NCI-H345 treated with DMSO at 0.1 percent for 48 hours (cell line): ENCODE measurements around the gene OR51B2.
"Not testable (repeated sequence)": the region's sequence is repeated elsewhere in the genome, so short reads cannot be mapped to it uniquely, and the experiment has no call there.

Experiments
- DNase-seq: peaks from one replicate; lab custom pipeline; 2025; ENCODE audit not compliant: unreplicated experiment; lab: John Stamatoyannopoulos, UW

The OR51B2 gene

DNA sequence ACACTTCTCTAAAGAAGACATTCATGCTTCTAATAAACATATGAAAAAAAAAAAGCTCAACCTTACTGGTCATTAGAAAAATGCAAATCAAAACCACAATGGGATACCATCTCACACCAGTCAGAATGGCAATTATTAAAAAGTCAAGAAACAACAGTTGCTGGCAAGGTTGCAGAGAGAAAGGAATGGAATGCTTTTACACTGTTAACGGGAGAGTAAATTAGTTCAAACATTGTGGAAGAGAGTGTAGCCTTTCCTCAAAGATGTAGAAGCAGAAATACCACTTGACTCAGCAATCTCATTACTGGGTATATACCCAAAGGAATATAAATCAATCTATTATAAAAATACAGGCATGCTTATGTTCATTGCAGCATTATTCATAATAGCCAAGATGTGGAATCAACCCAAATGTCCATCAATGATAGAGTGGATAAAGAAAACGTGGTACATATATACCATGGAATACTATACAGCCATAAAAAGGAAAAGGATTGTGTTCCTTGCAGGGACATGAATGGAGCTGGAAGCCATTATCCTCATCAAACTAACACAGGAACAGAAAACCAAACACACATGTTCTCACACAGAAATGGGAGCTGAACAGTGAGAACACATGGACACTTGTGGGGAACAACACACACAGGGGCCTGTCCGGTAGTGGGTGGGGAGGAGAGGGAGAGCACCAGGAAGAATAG, 10.6 kb downstream of the OR51B2 start:
- not testable (repeated sequence) for DNase-seq

DNA sequence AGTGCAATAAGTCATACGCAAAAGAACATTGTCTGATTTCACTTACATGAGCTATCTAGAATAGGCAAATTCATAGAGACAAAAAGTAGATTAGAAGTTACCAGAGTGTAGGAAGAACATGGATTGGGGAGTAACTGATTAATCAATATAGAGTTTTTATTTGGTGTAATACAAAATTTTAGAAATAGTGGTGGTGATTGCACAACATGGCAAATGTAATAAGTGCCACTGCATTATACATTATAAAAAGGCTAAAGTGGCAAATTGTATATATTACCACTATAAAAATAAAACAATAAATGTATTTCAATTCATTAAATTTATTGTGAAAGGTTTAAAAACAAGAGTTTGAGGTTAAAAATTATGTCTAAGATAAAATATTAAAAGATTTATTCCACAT, 13.7 kb downstream of the OR51B2 start:
- no peak for DNase-seq

DNA sequence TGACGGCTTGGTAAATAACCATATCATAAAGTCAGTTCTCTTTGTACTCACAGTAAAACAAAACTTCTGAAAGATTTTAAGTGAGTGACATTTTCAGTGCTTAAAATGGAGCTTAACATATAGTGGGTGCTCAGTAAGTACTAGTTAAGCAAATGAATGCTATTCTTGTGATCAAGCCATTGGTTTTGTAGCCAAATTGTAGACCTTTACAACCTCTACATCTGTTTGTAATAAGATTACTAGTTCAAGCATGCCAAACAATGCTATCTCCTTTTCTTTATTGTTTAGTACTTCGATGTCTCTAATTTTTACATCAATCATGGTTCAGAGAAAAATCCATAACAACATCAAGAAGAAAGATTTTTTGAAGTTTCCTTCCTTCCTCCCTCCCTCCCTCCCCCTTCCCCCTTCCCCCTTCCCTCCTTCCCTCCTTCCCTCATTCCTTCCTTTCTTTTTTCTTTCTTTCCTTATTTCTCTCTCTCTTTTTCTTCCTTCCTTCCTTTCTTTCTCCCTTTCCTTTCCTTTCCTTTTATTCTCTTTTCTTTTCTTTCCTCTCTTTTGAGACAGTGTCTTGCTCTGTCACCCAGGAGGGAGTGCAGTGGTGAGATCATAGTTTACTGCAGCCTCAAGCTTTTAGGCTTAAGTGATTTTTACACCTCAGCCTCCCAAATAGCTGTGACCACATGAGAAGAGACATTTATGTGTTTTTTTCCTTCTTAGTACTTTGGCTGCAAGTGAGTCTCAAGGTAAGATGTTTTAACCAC, 16.7 kb downstream of the OR51B2 start:
- no peak for DNase-seq

DNA sequence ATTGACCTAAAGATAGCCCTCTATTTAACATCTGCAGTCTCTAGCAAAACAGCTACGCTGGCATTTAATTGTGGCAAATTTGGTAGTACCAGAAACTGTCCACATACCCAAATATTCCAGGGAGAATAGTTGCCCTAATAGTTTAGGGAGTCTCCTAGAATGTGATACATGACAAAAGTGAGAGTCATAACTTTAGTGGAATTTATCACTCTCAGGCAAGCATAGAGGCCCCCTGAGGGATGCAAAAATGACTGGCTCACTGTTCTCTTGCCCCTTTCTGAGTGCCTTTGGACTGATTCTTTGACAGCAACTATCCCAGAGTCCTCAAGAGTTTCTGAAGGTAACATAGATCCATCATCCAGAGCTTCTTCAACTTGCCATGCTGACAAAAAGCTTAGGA, 20.1 kb downstream of the OR51B2 start:
- no peak for DNase-seq

DNA sequence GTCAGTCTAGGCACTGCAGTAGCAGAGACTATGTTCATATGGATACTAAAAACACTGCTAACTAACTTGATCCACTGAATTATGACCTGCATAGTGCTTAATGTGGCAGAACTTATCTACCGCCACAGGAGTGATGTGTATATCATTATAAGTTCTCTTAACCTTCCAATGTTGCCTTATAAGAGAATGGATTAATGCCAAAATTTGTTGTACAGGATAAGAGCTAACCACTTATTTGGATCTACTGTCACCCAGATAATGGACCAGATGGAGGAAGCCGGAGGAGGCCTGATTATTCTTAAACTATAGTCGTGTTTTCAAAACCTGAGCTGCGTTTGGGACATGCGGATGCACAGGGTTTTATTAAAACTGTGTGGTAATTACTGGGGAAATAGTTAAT, 20.5 kb downstream of the OR51B2 start:
- no peak for DNase-seq

DNA sequence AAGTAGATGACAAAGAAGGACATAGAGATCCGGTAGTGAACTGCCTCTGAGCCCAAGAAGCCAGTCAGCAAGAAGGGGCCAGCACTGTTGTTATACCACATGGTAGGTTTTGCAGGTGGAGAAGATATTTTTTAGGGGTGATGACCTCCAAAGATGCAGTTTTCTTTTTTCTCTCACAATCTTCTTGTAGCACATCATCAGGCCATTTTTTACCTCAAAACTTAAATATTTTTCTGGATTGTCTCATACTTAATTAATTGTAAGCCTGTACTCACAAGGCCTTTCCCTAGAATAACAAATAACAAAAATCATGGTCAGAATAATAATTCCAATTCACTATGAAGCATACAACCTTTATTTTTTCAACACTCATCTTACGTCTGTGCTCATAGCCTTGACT, 22.3 kb downstream of the OR51B2 start, which contains the start of gene OR51B4:
Gene OR51B4 (minus strand): TSS at position 101 of the 400 bp plus-strand sequence. CDS start 0 bp downstream, at position 101.
- no peak for DNase-seq

DNA sequence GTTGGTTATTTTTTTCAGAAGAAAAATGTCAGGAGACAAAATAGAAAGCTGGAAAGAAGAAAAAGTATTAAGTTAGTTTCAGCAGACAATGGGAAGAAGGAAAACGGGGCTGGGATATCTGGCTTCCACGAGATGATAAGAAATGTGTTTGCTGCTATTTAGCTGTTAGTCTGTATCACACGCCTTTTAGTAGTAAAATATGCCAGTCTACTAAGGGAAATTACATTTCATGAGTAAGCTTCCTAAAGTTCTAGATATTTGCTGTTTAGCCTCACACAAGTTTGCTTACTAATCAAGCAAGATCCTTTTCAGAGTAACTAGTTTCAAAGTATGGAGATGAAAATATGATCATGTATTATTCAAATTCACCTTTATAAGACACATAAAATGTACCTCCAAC, 23.8 kb downstream of the OR51B2 start:
- no peak for DNase-seq

DNA sequence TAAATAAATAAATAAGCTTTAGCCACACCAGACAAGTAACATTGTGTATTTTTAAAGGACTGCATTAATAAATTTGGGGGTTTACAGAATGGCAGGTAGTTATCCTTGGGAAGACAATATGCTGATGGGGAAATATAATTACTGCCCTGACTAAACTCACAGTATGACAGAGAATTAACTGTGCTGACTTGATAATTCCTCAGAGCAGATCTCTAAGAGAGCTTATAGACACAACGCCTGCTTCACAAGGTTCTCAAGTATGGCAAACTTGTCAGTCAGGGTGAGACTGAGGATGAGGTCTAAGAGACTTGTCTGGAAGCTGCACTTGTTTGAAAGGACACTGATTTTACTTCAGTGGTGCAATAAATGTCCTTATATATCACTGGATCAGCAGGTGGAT, 25.6 kb downstream of the OR51B2 start:
- DNase-seq = no peak

DNA sequence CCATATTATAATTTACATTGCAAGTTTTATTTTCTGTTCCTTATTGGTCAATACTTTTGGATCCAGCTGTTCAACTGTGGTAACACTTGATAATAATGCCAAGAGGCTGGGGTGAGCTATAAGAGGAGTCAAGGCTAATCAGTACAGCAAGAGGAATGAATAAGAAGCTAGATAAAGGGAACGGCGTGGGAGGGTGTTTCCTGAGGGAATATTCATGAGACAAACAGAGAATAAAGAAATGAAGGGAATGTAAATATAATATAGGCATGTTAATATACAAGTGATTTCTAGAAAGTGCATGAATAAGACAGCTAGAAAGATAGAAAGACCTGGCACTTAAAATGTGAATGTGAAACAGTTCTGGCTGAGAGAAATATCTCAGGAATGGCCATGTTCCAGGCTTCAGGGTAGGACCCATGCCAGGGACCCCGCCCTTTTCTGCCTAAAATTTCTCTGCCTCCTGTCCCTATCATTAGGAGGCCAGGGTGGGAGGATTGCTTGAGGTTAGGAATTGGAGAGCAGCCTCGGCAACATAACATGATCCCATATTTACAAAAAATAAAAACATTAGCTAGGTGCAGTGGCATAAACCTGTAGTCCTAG, 26.3 kb downstream of the OR51B2 start:
- DNase-seq = no peak

DNA sequence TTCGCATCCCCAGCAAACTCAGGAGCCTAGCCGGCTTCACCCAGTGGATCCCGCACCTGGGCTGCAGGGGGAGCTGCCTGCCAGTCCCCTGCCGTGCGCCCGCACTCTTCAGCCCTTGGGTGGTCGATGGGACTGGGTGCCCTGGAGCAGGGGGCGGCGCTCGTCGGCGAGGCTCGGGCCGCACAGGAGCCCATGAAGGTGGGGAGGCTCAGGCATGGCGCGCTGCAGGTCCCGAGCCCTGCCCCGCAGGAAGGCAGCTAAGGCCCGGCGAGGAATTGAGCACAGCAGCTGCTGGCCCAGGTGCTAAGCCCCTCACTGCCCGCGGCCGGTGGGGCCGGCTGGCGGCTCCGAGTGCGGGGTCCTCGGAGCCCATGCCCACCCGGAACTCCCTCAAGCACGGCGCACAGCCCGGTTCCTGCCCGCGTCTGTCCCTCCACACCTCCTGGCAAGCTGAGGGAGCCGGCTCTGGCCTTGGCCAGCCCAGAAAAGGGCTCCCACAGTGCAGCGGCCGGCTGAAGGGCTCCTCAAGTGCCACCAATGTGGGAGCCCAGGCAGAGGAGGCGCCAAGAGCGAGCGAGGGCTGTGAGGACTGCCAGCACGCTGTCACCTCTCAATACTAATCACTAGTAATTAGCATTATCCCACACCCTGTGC, 29.6 kb downstream of the OR51B2 start:
- DNase-seq = not testable (repeated sequence)

DNA sequence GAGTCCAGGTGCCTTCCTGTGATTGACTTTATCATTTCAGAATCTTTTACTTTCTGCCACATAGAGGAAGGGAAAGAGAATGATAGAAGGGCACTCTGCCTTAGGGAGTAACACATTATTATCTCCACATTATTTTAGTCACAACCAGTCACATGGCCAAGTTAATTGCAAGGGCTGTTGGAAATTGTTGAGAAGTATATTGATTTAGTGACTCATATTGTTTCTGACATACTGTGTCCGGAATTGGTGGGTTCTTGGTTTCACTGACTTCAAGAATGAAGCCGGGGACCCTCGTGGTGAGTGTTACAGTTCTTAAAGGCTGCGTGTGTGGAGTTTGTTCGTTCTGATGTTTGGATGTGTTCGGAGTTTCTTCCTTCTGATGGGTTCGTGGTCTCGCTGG, 31.1 kb downstream of the OR51B2 start:
- no peak for DNase-seq

DNA sequence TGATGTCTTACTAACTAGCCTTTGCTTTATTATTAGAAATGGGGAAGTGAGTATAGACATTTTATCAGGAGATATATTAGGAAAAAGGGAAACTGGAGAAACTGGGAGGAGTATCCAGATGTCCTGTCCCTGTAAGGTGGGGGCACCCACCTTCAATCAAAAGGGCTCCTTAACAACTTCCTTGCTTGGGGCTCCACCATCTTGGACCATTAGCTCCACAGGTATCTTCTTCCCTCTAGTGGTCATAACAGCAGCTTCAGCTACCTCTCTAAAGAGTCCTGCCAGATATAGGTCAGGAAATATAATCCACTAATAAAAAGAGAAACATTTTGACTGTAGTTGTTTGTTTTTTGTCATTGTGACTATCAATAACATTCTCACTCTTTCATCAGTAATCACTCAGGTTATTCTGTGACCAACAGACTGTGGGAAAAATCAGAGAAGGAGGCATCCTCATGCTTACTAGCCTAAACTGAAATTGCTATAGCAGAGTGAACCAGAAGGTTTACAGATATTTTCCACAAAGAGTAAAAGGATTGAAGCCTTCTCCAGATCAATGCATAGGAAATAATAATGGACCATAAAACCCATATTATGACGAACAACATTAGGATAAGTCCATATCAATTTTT, 32.8 kb downstream of the OR51B2 start:
- DNase-seq = peak; percentile 2

DNA sequence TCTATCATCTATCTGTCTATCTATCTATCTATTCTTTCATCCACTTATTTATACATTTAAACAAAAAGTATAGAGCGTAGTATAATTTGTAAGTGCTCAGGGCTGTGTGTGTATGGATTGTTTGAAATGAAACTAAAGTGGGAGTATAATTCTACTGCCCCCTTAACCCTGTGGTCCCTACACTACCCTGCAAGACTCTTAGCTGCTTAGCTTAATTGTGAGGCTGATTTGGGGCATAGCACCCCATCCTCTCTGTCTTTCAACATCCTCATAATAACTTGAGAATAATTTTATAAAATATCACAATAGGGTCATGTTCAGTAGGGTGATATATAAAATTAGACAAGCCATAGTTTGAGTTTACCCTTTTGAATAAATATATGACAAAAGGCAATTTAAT, 34.0 kb downstream of the OR51B2 start:
- DNase-seq = no peak

DNA sequence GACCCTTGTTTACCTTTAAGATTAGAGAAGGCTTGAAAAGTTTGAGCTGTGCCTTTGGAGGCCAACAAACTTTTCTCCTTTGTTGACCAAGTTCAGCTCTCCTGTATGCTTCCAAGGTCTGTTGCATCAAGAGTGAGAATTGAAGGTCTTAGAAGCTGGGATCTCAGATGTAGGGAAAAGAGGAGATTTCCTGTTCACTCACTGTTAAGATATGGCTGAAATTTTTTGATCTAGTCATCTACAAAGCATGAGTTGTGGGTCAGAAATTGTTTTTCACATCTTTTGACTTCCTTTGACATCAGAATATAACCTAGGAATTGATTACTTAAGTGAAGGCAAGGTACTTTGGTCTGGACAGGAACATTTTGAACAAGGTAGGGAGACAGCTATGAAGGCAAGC, 34.4 kb downstream of the OR51B2 start:
- DNase-seq = no peak

DNA sequence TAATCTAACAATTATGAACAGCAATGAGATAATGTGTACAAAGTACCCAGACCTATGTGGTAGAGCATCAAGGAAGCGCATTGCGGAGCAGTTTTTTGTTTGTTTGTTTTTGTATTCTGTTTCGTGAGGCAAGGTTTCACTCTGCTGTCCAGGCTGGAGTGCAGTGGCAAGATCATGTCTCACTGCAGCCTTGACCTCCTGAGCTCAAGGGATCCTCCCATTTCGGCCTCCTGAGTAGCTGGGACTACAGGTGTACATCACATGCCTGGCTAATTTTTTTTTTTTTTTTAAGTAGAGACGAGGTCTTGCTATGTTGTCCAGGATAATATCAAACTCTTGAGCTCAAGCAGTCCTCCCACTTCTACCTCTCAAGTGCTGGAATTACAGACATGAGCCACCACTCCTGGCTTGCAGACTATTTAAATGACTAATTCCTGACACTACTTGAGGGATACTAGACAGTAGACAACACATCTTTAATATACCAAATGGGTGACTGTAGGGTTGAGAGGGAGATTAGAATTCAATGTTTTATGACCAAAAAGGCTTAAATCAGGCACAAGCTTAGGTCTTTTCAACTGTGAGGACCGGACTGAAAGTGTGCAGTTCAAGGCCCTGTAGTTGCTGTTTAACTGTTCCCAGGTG, 35.1 kb downstream of the OR51B2 start:
- DNase-seq = no peak

DNA sequence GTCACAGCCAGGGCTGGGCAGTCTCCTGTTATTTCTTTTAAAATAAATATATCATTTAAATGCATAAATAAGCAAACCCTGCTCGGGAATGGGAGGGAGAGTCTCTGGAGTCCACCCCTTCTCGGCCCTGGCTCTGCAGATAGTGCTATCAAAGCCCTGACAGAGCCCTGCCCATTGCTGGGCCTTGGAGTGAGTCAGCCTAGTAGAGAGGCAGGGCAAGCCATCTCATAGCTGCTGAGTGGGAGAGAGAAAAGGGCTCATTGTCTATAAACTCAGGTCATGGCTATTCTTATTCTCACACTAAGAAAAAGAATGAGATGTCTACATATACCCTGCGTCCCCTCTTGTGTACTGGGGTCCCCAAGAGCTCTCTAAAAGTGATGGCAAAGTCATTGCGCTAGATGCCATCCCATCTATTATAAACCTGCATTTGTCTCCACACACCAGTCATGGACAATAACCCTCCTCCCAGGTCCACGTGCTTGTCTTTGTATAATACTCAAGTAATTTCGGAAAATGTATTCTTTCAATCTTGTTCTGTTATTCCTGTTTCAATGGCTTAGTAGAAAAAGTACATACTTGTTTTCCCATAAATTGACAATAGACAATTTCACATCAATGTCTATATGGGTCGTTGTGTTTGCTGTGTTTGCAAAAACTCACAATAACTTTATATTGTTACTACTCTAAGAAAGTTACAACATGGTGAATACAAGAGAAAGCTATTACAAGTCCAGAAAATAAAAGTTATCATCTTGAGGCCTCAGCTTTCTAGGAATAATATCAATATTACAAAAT, 35.8 kb downstream of the OR51B2 start:
- DNase-seq = no peak

DNA sequence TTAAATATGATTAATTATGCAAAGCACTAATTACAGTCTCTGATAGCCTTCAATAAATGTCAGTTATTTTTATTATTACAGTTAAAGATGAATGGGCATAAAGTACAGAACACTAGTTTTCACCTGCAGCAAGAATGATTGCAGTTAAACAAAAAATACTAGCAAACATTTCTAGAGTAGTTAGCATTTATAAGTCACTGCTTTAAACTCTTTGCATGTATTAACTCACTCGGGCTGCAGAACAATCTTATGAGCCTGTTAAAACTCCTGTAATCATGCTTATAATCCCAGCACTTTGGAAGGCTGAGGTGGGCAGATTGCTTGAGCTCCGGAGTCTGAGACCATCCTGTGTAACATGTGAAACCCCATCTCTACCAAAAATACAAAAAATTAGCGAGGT, 37.2 kb downstream of the OR51B2 start:
- no peak for DNase-seq

DNA sequence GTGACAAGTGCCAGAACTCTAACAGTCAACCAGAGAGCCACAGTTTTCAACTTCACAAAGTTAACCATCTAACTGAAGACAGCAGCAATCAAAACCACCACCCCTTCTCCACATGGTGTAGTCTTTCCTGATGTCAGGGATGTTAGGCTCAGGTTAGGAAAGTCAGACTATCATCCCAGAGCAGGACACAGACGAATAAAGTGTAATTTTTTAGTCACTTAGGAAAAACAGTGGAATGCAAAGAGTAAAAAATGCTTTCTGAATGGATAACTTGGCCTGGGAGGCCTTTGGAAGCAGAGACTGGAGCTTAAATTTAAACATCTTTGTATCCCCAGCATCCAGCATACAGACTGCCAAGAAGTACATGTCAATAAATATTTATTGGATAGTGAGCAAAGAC, 37.7 kb downstream of the OR51B2 start:
- DNase-seq = no peak

DNA sequence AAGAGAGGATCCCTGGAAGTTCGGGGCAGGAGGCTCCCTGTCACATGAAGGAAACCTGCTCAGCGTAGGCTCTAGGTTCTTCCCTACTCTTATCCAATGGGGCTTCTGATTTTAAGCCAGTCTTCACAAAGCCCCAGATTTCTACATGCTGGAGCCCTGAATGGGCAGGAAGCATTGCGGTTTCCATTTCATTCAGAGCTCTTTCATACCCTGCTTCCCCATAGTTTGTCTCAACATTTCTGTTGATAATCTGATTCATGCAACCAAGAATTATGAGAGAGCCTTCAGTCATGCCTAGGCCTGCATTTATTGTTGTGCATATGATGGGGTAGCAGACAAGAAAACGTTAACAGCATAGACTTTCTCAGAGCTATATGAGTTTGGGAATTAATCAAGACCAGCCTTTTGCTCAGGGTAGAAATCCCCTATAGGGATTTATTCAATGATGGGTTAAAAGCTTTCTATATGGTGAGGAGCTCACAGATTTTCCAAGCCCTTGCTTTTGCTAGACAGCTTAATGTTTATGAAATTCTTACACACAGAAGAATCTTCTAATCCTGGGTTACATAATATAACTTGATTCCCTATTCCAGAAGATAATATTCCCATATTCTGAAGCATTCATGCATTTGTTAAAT, 38.3 kb downstream of the OR51B2 start:
- DNase-seq = no peak
